ENCODE data around the gene ZNF280D. TPM values are rescaled to one million over a fixed set of nuclear protein-coding genes. Genes with fewer than 3 reads are reported as not detected.

Gene ZNF280D
- total and polyA plus RNA-seq, 2 of the 4 experiments (the other 2 are of a cell fraction): 8.3 to 21.0 TPM

GRCh38 chr15:56660943-56661342, 72.4 kb downstream of the ZNF280D start:
- Histone ChIP-seq H3K79me1 (ENCODE audit: low read depth in 1 of 2, low read length in 2 of 2) (peaks cover 0 to 4% of the 10 kb centered on the region in 2 experiments; a peak in 2 of 4 replicates), H3K27me3 (ENCODE audit: control insufficient read depth, insufficient read depth, low read length) (no peaks in the 10 kb centered on the region), H3K14ac (replicated peaks; ENCODE audit: low read depth, low read length) (no peak overlapping the region), H2BK20ac (ENCODE audit: low read depth, low read length) (no peak overlapping the region), H3K23ac (ENCODE audit: low read depth, low read length) (no peak overlapping the region), H3K18ac (ENCODE audit: low read depth, low read length) (no peak overlapping the region), H2AK5ac (ENCODE audit: low read depth, low read length) (no peak overlapping the region), H2BK5ac (ENCODE audit: low read depth, low read length, poor library complexity, severe bottlenecking) (no peak overlapping the region), H4K91ac (ENCODE audit: insufficient read depth, low read depth, low read length) (no peak overlapping the region), H2BK120ac (ENCODE audit: low read depth, low read length) (no peak overlapping the region), H4K5ac (ENCODE audit: low read depth, low read length) (no peak overlapping the region), H3K27ac (ENCODE audit: insufficient read depth, low read length) (no peak overlapping the region), H3K4me2 (ENCODE audit: low read depth, low read length) (no peak overlapping the region), H4K20me1 (ENCODE audit: insufficient read depth, low read length) (no peaks in the 10 kb centered on the region), H3K56ac (ENCODE audit: extremely low read depth, insufficient read depth, low read length) (no peak overlapping the region), H3K36me3 (ENCODE audit: control insufficient read depth, insufficient read depth, low read length) (peaks cover 12% of the 10 kb centered on the region), H3K4me1 (ENCODE audit: control insufficient read depth, insufficient read depth, low read length) (no peaks in the 10 kb centered on the region), H3K4ac (ENCODE audit: low read depth, low read length) (no peak overlapping the region), H3K9me3 (ENCODE audit: control insufficient read depth, insufficient read depth, low read length) (no peaks in the 10 kb centered on the region), H3K9me1 (ENCODE audit: insufficient read depth, low read length) (no peaks in the 10 kb centered on the region), H2BK15ac (ENCODE audit: low read depth, low read length) (no peak overlapping the region), H2AFZ (replicated peaks; ENCODE audit: low read length, poor library complexity) (no peak overlapping the region), H4K8ac (ENCODE audit: low read depth in 2 of 2, low read length in 2 of 2) (no peak overlapping the region), H3K4me3 (ENCODE audit: insufficient read depth, low read depth, low read length) (no peak overlapping the region), H3K9ac (ENCODE audit: low read depth, low read length) (no peak overlapping the region), H2AK9ac (replicated peaks; ENCODE audit: low read depth, low read length, poor library complexity) (no peak overlapping the region)
- ATAC-seq (ENCODE audit: low read depth) (no peak), DNase-seq (no peak)
- CTCF ChIA-PET: interaction anchor here (0.7 kb wide), 1 partner anchor 90 kb away, joined by 4 read pairs; no protein-coding TSS in a partner anchor
- TF ChIP-seq FOS (IDR thresholded peaks at IDR 0.05; ENCODE audit: low read depth, low read length): no peak
- no peak for TF ChIP-seq CEBPB (IDR thresholded peaks at IDR 0.05; ENCODE audit: low read depth, low read length)
- no peak for TF ChIP-seq USF2 (IDR thresholded peaks at IDR 0.05; ENCODE audit: low read depth, low read length)
- POLR2A ChIA-PET (ENCODE audit: unreplicated experiment): no interaction called here
- no TSS peak for BruUV-seq (replicated peaks)
- in situ Hi-C loops (cut with MboI; ENCODE audit: low sequenced_read_pairs) (no loop called here), intact Hi-C loops (cut with micrococcal nuclease) (no loop called here), dilution Hi-C loops (cut with HindIII; ENCODE audit: low sequenced_read_pairs, unreplicated experiment) (no loop called here)
